K562 (cell line): ENCODE data around the gene UQCRHL. TPM values are rescaled to one million over a fixed set of nuclear protein-coding genes. Genes with fewer than 3 reads are reported as not detected.

Source experiments
- BACH1 ChIP-seq: fragments of 200-800 bp; sonication (Bioruptor generic); IDR thresholded peaks from 2 replicates; pipeline ENCODE4 v1.6.1; 2016; ENCODE audit warnings: missing genetic modification characterization, missing compliant biosample characterization
- CHAMP1 ChIP-seq: fragments of 450-650 bp; IDR thresholded peaks from 2 replicates; pipeline ENCODE4 v1.6.1; 2016; ENCODE audit warnings: mild to moderate bottlenecking
- ELF4 ChIP-seq: fragments of 450-650 bp; formaldehyde crosslinking; IDR thresholded peaks from 2 replicates; pipeline ENCODE4 v1.4.0; 2022; ENCODE audit warnings: missing genetic modification characterization
- EZH2 ChIP-seq: IDR thresholded peaks from 2 replicates; pipeline ENCODE4 v1.6.1; 2012; ENCODE audit warnings: low read depth, mild to moderate bottlenecking, inconsistent platforms, low read length, borderline replicate concordance
- FUS ChIP-seq: fragments of 200-400 bp; formaldehyde crosslinking; optimal IDR thresholded peaks from 2 replicates; pipeline ENCODE3; 2017; ENCODE audit warnings: low read depth, low read length
- IRF9 ChIP-seq: fragments of 450-650 bp; IDR thresholded peaks from 2 replicates; pipeline ENCODE4 v1.6.1; 2016; ENCODE audit warnings: missing biosample characterization, missing genetic modification characterization
- JUND ChIP-seq, 2 experiments: IDR thresholded peaks; 2 replicates in 1 of 2; 3 replicates in 1 of 2; pipeline ENCODE4 v1.6.1; 2011; ENCODE audit warnings: borderline replicate concordance in 2 of 2, low read depth in 2 of 2, low read length in 2 of 2, improper control_type of control experiment in 1 of 2, missing biosample characterization in 1 of 2, missing genetic modification characterization in 1 of 2, missing genetic modification reagents in 1 of 2
- KDM5B ChIP-seq: fragments of 200-600 bp; sonication (generic); IDR thresholded peaks from 2 replicates; pipeline ENCODE4 v1.6.1; 2012; ENCODE audit warnings: low read depth, mild to moderate bottlenecking, moderate library complexity, low read length, control low read depth, inconsistent platforms; ENCODE audit not compliant: insufficient replicate concordance
- MEF2A ChIP-seq: IDR thresholded peaks from 2 replicates; pipeline ENCODE4 v1.6.1; 2011; ENCODE audit warnings: low read depth, mild to moderate bottlenecking, low read length, moderate library complexity; ENCODE audit not compliant: control insufficient read depth
- PHB2 ChIP-seq: fragments of 450-650 bp; IDR thresholded peaks from 2 replicates; pipeline ENCODE4 v1.6.1; 2017; ENCODE audit warnings: low read depth
- POLR2AphosphoS5 ChIP-seq: IDR thresholded peaks from 2 replicates; pipeline ENCODE4 v1.6.1; 2011; ENCODE audit warnings: mild to moderate bottlenecking, low read depth, low read length, moderate library complexity; ENCODE audit not compliant: control insufficient read depth, insufficient read depth
- RBM14 ChIP-seq: fragments of 200-400 bp; formaldehyde crosslinking; IDR thresholded peaks from 2 replicates; pipeline ENCODE4 v1.6.1; 2018; ENCODE audit warnings: low read depth, mild to moderate bottlenecking, low read length, moderate library complexity, borderline replicate concordance; ENCODE audit not compliant: insufficient read depth
- RBM17 ChIP-seq: fragments of 200-400 bp; formaldehyde crosslinking; IDR thresholded peaks from 2 replicates; pipeline ENCODE4 v1.6.1; 2017; ENCODE audit warnings: low read depth, mild to moderate bottlenecking, low read length, borderline replicate concordance
- RBM22 ChIP-seq: fragments of 200-400 bp; formaldehyde crosslinking; IDR thresholded peaks from 2 replicates; pipeline ENCODE4 v1.6.1; 2018; ENCODE audit warnings: low read length, low read depth; ENCODE audit not compliant: poor library complexity, severe bottlenecking
- SOX6 ChIP-seq: fragments of 450-650 bp; IDR thresholded peaks from 2 replicates; pipeline ENCODE4 v1.6.1; 2014; ENCODE audit warnings: mild to moderate bottlenecking
- TCF15 ChIP-seq: fragments of 250-450 bp; sonication (Bioruptor Pico); IDR thresholded peaks from 2 replicates; pipeline ENCODE4 v1.8.0; 2022; ENCODE audit warnings: moderate library complexity, mild to moderate bottlenecking, inconsistent platforms
- ZBED1 ChIP-seq: IDR thresholded peaks from 2 replicates; pipeline ENCODE4 v1.6.1; 2014
- ZFP30 ChIP-seq: fragments of 250-450 bp; sonication (Bioruptor Pico); IDR thresholded peaks from 2 replicates; pipeline ENCODE4 v1.8.0; 2022; ENCODE audit warnings: moderate library complexity, mild to moderate bottlenecking, inconsistent platforms, borderline replicate concordance
- ZNF239 ChIP-seq: fragments of 250-450 bp; sonication (Bioruptor Pico); IDR thresholded peaks from 2 replicates; pipeline ENCODE4 v1.4.0; 2020; ENCODE audit warnings: mild to moderate bottlenecking
- ZNF445 ChIP-seq: fragments of 250-450 bp; sonication (Bioruptor Pico); IDR thresholded peaks from 2 replicates; pipeline ENCODE4 v1.4.0; 2020; ENCODE audit warnings: low read depth, mild to moderate bottlenecking, moderate library complexity
- ZNF717 ChIP-seq: fragments of 250-450 bp; sonication (Bioruptor Pico); IDR thresholded peaks from 2 replicates; pipeline ENCODE4 v1.5.0; 2021
- ZNF76 ChIP-seq: fragments of 250-450 bp; sonication (Bioruptor Pico); IDR thresholded peaks from 2 replicates; pipeline ENCODE4 v1.4.0; 2020; ENCODE audit warnings: mild to moderate bottlenecking, moderate library complexity, borderline replicate concordance
- ZNF79 ChIP-seq: fragments of 250-450 bp; sonication (Bioruptor Pico); IDR thresholded peaks from 2 replicates; pipeline ENCODE4 v1.4.0; 2020; ENCODE audit warnings: low read depth, mild to moderate bottlenecking, moderate library complexity
- polyA plus RNA-seq, 8 experiments: library from polyadenylated mRNA; depleted of rRNA in 4 of 8; stranded (reverse) in 5 of 8; unstranded in 3 of 8; fragments of >200 nt; fragmentation: Nextera tagmentation in 2 of 8; fragmentation: Illumina TruSeq in 1 of 8; extraction: Ambion mirVana in 2 of 8; extraction: Trizol in 1 of 8; gene quantifications; 2 replicates each; pipeline versions ENCODE4 v1.2.1 to v1.2.3, GENCODE V29; 2011 to 2014; ENCODE audit warnings: inconsistent platforms in 1 of 8, missing spikeins in 1 of 8
- total RNA-seq, 7 experiments: library from RNA; depleted of rRNA in 6 of 7; stranded (reverse); fragments of >200 nt in 6 of 7; fragmentation: Illumina TruSeq in 2 of 7; extraction: Trizol in 2 of 7; gene quantifications; 2 replicates each; pipeline versions ENCODE4 v1.2.1 to v1.2.3, GENCODE V29; 2011 to 2021; ENCODE audit warnings: low replicate concordance in 1 of 7
- TF ChIP-seq, protein P1 (sequence below): fragments of 250-450 bp; sonication (Bioruptor Pico); IDR thresholded peaks from 2 replicates; pipeline ENCODE4 v1.8.0; 2022; ENCODE audit warnings: moderate library complexity, mild to moderate bottlenecking, inconsistent platforms

The UQCRHL gene
- total and polyA plus RNA-seq, 9 of the 15 experiments (the other 6 are each of a cell fraction or from before 2014, with no cell fraction given) = 5.1 to 41.3 (median 21.8) TPM

GRCh38 chr1:15849775-15850324 lies 42.4 kb upstream of the UQCRHL start (continued):
- TF ChIP-seq JUND (IDR thresholded peaks at IDR 0.05; ENCODE audit: borderline replicate concordance, low read depth, low read length) (peak; percentile 71), JUND (tag; IDR thresholded peaks at IDR 0.05; ENCODE audit: borderline replicate concordance, low read depth, low read length) (no peak; the same call in 2 of the 3 replicates), FUS (no peak), ZNF79 (CRISPR knock-in tag) (no peak), KDM5B (no peak), TCF15 (CRISPR knock-in tag) (no peak), ELF4 (no peak), MEF2A (no peak), ZBED1 (no peak), ZNF239 (CRISPR knock-in tag) (no peak), POLR2AphosphoS5 (peak; percentile 73), IRF9 (tag) (no peak), ZFP30 (CRISPR knock-in tag) (no peak), EZH2 (no peak), RBM22 (no peak), RBM14 (no peak), RBM17 (no peak), BACH1 (no peak; the same call in 1 of the 2 replicates), ZNF717 (CRISPR knock-in tag) (no peak), ZNF445 (no peak), CHAMP1 (no peak; the same call in 1 of the 2 replicates), PHB2 (no peak), SOX6 (peak; percentile 33; the same call in 1 of the 2 replicates), ZNF76 (CRISPR knock-in tag) (no peak)
- TF ChIP-seq, protein P1, sequence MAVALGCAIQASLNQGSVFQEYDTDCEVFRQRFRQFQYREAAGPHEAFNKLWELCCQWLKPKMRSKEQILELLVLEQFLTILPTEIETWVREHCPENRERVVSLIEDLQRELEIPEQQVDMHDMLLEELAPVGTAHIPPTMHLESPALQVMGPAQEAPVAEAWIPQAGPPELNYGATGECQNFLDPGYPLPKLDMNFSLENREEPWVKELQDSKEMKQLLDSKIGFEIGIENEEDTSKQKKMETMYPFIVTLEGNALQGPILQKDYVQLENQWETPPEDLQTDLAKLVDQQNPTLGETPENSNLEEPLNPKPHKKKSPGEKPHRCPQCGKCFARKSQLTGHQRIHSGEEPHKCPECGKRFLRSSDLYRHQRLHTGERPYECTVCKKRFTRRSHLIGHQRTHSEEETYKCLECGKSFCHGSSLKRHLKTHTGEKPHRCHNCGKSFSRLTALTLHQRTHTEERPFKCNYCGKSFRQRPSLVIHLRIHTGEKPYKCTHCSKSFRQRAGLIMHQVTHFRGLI = no peak
